Chondrocyte (in vitro differentiated cells): ENCODE data around the gene UVRAG. TPM values are rescaled to one million over a fixed set of nuclear protein-coding genes. Genes with fewer than 3 reads are reported as not detected.

Experiments used
- DNase-seq: peaks from one replicate; pipeline ENCODE4 v3.0.0; 2021; ENCODE audit warnings: mixed read lengths, low spot score
- H3K27ac Mint-ChIP-seq: one replicate; pipeline ENCODE4 v1.8.0; 2021; ENCODE audit warnings: mild to moderate bottlenecking, moderate library complexity, mixed read lengths; ENCODE audit not compliant: unreplicated experiment
- H3K27me3 Mint-ChIP-seq: 2 replicates; pipeline ENCODE4 v1.8.0; 2021; ENCODE audit warnings: low read depth, mixed read lengths
- H3K36me3 Mint-ChIP-seq: 2 replicates; pipeline ENCODE4 v1.8.0; 2021; ENCODE audit warnings: low read depth, mixed read lengths
- H3K4me1 Mint-ChIP-seq: 2 replicates; pipeline ENCODE4 v1.8.0; 2021; ENCODE audit warnings: low read depth, mild to moderate bottlenecking, mixed read lengths
- H3K4me3 Mint-ChIP-seq: one replicate; pipeline ENCODE4 v1.8.0; 2021; ENCODE audit warnings: mild to moderate bottlenecking, moderate library complexity, mixed read lengths; ENCODE audit not compliant: unreplicated experiment
- H3K9me3 Mint-ChIP-seq: 2 replicates; pipeline ENCODE4 v1.8.0; 2021; ENCODE audit warnings: low read depth, mixed read lengths
- total RNA-seq: library from RNA; stranded (reverse); gene quantifications from 3 replicates; pipeline ENCODE4 v1.2.1, GENCODE V29; 2021
- TF ChIP-seq, protein P1 (sequence below): fragments of 200-600 bp; sonication (generic); IDR thresholded peaks from 2 replicates; pipeline ENCODE4 v1.5.0; 2021; ENCODE audit warnings: antibody characterized with exemption, mild to moderate bottlenecking, moderate library complexity

UVRAG gene
- total RNA-seq, 1 donor from 2014 or later: 16.9 TPM

DNA sequence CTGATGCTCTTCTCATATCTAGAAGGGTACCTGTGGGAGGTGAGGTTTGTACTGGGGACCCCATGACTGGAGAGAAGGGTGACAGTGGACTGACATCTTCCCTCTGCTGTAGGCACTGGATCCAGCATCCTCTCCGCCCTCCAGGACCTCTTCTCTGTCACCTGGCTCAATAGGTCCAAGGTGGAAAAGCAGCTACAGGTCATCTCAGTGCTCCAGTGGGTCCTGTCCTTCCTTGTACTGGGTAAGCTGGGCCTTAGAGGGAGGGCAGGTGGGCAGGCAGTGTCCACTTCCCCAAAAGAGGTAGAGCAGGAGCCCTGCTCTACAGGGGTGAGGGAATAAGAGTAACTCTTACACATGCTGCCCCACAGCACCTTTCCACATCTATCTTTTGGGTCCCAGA is 30.5 kb upstream of the UVRAG start:
- Mint-ChIP-seq H3K4me1 (no peaks in the 10 kb centered on the region), H3K36me3 (no peaks in the 10 kb centered on the region), H3K27ac (no peak overlapping the region), H3K27me3 (no peaks in the 10 kb centered on the region), H3K9me3 (no peaks in the 10 kb centered on the region), H3K4me3 (no peak overlapping the region)
- no peak for DNase-seq
- TF ChIP-seq, protein P1, sequence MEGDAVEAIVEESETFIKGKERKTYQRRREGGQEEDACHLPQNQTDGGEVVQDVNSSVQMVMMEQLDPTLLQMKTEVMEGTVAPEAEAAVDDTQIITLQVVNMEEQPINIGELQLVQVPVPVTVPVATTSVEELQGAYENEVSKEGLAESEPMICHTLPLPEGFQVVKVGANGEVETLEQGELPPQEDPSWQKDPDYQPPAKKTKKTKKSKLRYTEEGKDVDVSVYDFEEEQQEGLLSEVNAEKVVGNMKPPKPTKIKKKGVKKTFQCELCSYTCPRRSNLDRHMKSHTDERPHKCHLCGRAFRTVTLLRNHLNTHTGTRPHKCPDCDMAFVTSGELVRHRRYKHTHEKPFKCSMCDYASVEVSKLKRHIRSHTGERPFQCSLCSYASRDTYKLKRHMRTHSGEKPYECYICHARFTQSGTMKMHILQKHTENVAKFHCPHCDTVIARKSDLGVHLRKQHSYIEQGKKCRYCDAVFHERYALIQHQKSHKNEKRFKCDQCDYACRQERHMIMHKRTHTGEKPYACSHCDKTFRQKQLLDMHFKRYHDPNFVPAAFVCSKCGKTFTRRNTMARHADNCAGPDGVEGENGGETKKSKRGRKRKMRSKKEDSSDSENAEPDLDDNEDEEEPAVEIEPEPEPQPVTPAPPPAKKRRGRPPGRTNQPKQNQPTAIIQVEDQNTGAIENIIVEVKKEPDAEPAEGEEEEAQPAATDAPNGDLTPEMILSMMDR: no peak

- Mint-ChIP-seq H3K4me3 (no peak overlapping the region), H3K9me3 (no peaks in the 10 kb centered on the region), H3K27me3 (no peaks in the 10 kb centered on the region), H3K27ac (no peak overlapping the region), H3K4me1 (no peaks in the 10 kb centered on the region), H3K36me3 (no peaks in the 10 kb centered on the region)
- TF ChIP-seq, protein P1: no peak
- no peak for DNase-seq
These were observed 29.8 kb upstream of the UVRAG start for GRCh38 chr11:75785187-75785586.

- TF ChIP-seq, protein P1: no peak
- no peak overlapping the region for H3K27ac Mint-ChIP-seq
- no peaks in the 10 kb centered on the region for H3K27me3 Mint-ChIP-seq
- no peaks in the 10 kb centered on the region for H3K4me1 Mint-ChIP-seq
- no peak overlapping the region for H3K4me3 Mint-ChIP-seq
- DNase-seq: no peak
- H3K9me3 Mint-ChIP-seq: no peaks in the 10 kb centered on the region
- no peaks in the 10 kb centered on the region for H3K36me3 Mint-ChIP-seq
These were observed 28.8 kb upstream of the UVRAG start for GRCh38 chr11:75786101-75786736.

- no peaks in the 10 kb centered on the region for H3K36me3 Mint-ChIP-seq
- no peaks in the 10 kb centered on the region for H3K4me1 Mint-ChIP-seq
- H3K27me3 Mint-ChIP-seq: no peaks in the 10 kb centered on the region
- no peak overlapping the region for H3K27ac Mint-ChIP-seq
- no peak for DNase-seq
- H3K9me3 Mint-ChIP-seq: no peaks in the 10 kb centered on the region
- TF ChIP-seq, protein P1: no peak
- H3K4me3 Mint-ChIP-seq: no peak overlapping the region
These were observed 25.5 kb upstream of the UVRAG start for GRCh38 chr11:75789521-75789920.

- H3K27ac Mint-ChIP-seq: no peak overlapping the region
- no peak for DNase-seq
- no peak overlapping the region for H3K4me3 Mint-ChIP-seq
- H3K27me3 Mint-ChIP-seq: no peaks in the 10 kb centered on the region
- H3K4me1 Mint-ChIP-seq: no peaks in the 10 kb centered on the region
- TF ChIP-seq, protein P1: no peak
- H3K36me3 Mint-ChIP-seq: no peaks in the 10 kb centered on the region
- no peaks in the 10 kb centered on the region for H3K9me3 Mint-ChIP-seq
These were observed 24.0 kb upstream of the UVRAG start for GRCh38 chr11:75790986-75791385.
